GF-D8 (cell line): ENCODE measurements around the gene LRGUK.

Source experiments
- DNase-seq: peaks from one replicate; lab custom pipeline; 2025; lab: John Stamatoyannopoulos, UW

Gene LRGUK

GRCh38 chr7:134300988-134301387 lies 173.8 kb downstream of the LRGUK start:
- no peak for DNase-seq

DNA sequence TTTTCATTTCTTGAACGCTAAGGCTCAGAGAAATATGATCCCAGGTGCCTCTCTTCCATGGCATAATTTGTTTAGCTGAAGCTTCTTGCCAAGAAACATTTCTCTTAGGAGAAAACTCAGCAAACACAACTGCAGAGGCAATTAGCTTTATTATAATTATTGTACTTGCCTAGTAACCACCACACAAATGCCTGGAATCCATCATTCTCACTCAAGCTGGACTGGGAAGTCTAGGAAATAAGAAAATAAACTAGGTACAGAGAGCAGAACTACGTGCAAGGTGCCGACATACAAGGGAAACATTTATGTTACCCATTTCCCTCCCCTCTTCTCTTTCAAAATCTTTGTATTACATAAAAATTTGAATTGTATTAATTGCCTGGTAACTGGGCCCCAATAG lies 174.5 kb downstream of the LRGUK start:
- DNase-seq = no peak

- DNase-seq = no peak
These were observed 175.0 kb downstream of the LRGUK start for GRCh38 chr7:134302120-134302519.

DNA sequence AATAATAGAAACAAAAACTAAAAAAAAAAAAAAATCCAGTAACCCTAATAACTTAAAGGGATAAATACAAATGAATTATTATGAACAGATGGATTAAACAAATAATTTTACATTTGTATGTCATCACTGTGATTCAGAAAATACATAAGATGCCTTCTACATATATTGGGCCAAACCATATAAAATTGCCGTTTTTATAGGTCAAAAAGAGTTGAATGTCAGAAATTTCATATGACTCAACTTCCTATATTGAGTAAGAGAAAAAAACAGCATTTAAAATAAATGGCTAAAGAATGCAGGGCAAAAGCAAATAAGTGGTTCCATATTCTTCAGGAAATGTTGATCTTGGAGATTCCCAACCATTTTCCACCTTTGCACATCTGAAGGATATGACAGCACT lies 180.2 kb downstream of the LRGUK start:
- no peak for DNase-seq

- DNase-seq = no peak
These were observed 181.4 kb downstream of the LRGUK start for GRCh38 chr7:134308548-134308947.

GRCh38 chr7:134311807-134312206 lies 184.7 kb downstream of the LRGUK start:
- DNase-seq = no peak

GRCh38 chr7:134312717-134313116 lies 185.6 kb downstream of the LRGUK start:
- DNase-seq = no peak

GRCh38 chr7:134313543-134313942 lies 186.4 kb downstream of the LRGUK start:
- DNase-seq = no peak
